PFSK-1 (cell line): ENCODE data around the gene CHST15.

Experiments
- FOXP2 ChIP-seq: optimal IDR thresholded peaks from 2 replicates; pipeline ENCODE3; 2011; ENCODE audit warnings: borderline replicate concordance, control low read depth, inconsistent platforms; ENCODE audit not compliant: insufficient read depth; ENCODE audit errors: extremely low read length, extremely low read depth
- POLR2AphosphoS5 ChIP-seq: IDR thresholded peaks from 2 replicates; pipeline ENCODE4 v1.6.1; 2012; ENCODE audit warnings: low read depth, mild to moderate bottlenecking, control low read depth, low read length, moderate library complexity
- SIN3A ChIP-seq: IDR thresholded peaks from 2 replicates; pipeline ENCODE4 v1.6.1; 2012; ENCODE audit warnings: mild to moderate bottlenecking, low read length, moderate library complexity, borderline replicate concordance; ENCODE audit not compliant: insufficient read depth
- TAF1 ChIP-seq: IDR thresholded peaks from 2 replicates; pipeline ENCODE4 v1.6.1; 2012; ENCODE audit warnings: low read length, control low read depth, borderline replicate concordance; ENCODE audit not compliant: insufficient read depth

DNA sequence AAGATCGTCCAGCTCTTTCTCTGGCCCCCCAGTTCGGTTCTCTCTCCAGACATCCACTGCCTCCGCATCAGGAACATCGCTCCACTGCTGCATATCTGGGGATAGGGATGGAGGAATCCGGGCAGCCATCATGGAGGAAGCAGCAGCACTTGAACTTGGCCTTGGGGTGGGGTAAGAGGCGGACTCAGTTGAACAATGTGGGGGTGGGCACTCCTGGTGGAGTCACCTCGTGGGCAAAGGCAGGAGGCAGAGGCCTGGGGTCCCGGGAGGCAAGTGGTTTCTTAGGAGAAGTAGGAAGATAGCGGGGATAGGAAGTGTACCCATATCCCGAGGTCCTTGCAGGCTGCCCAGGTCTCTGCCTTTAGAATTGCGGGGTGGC is 98.3 kb downstream of the CHST15 start:
- TF ChIP-seq POLR2AphosphoS5 (no peak), SIN3A (no peak), FOXP2 (no peak), TAF1 (no peak)
